A549 (cell line): ENCODE results near the gene PLXNA3.

ENCODE experiments used
- CEBPB ChIP-seq, 2 experiments: fragments of >200 bp in 1 of 2; sonication (Bioruptor Twin) in 1 of 2; formaldehyde crosslinking in 1 of 2; IDR thresholded peaks; 2 replicates each; pipeline ENCODE4 v1.6.1; 2012 to 2016
- CHD2 ChIP-seq: fragments of 150-350 bp; IDR thresholded peaks from 2 replicates; pipeline ENCODE4 v1.6.1; 2014; ENCODE audit warnings: low read length; ENCODE audit not compliant: partially characterized antibody
- CTCF ChIP-seq: fragments of >200 bp; sonication (Bioruptor Twin); formaldehyde crosslinking; IDR thresholded peaks from 3 replicates; pipeline ENCODE4 v1.5.1; 2016
- EP300 ChIP-seq, 2 experiments: fragments of >200 bp; sonication (Bioruptor Twin); formaldehyde crosslinking; IDR thresholded peaks; 2 replicates in 1 of 2; 3 replicates in 1 of 2; pipeline ENCODE4 v1.6.1; 2016 to 2017
- GATA3 ChIP-seq: IDR thresholded peaks from 2 replicates; pipeline ENCODE4 v1.6.1; 2012; ENCODE audit warnings: borderline replicate concordance
- JUN ChIP-seq, 2 experiments: fragments of >200 bp; sonication (Bioruptor Twin); formaldehyde crosslinking; IDR thresholded peaks; 2 replicates in 1 of 2; 3 replicates in 1 of 2; pipeline ENCODE4 v1.6.1; 2016 to 2017
- MAZ ChIP-seq: fragments of 150-350 bp; IDR thresholded peaks from 2 replicates; pipeline ENCODE4 v1.6.1; 2014; ENCODE audit warnings: antibody characterized with exemption, low read depth, low read length, borderline replicate concordance
- PHF8 ChIP-seq: fragments of 200-600 bp; sonication (generic); IDR thresholded peaks from 2 replicates; pipeline ENCODE4 v1.6.1; 2016; ENCODE audit warnings: low read depth, mild to moderate bottlenecking, antibody characterized with exemption, moderate library complexity, borderline replicate concordance
- POLR2A ChIP-seq: IDR thresholded peaks from 2 replicates; pipeline ENCODE4 v1.6.1; 2012; ENCODE audit warnings: mild to moderate bottlenecking, low read length
- RAD21 ChIP-seq, 2 experiments: fragments of >200 bp in 1 of 2; sonication (Bioruptor Twin) in 1 of 2; formaldehyde crosslinking in 1 of 2; IDR thresholded peaks in 1 of 2; conservative IDR thresholded peaks in 1 of 2; 2 replicates in 1 of 2; 3 replicates in 1 of 2; pipeline ENCODE4 v1.6.1; 2012 to 2018; ENCODE audit warnings: inconsistent platforms in 1 of 2
- RFX5 ChIP-seq: fragments of 450-650 bp; IDR thresholded peaks from 2 replicates; pipeline ENCODE4 v1.7.1; 2014; ENCODE audit warnings: antibody characterized with exemption, mild to moderate bottlenecking, moderate library complexity
- SREBF2 ChIP-seq: fragments of 450-650 bp; IDR thresholded peaks from 2 replicates; pipeline ENCODE4 v1.6.1; 2014; ENCODE audit warnings: mild to moderate bottlenecking, moderate library complexity
- TP53 ChIP-seq: fragments of 250-450 bp; sonication (Bioruptor Pico); IDR thresholded peaks from 2 replicates; pipeline ENCODE4 v1.5.0; 2021; ENCODE audit warnings: mild to moderate bottlenecking, moderate library complexity
- TF ChIP-seq, protein P1 (sequence below): fragments of 200-600 bp; sonication (generic); IDR thresholded peaks from 2 replicates; pipeline ENCODE4 v1.6.1; 2016; ENCODE audit warnings: antibody characterized with exemption, mild to moderate bottlenecking, moderate library complexity

DNA sequence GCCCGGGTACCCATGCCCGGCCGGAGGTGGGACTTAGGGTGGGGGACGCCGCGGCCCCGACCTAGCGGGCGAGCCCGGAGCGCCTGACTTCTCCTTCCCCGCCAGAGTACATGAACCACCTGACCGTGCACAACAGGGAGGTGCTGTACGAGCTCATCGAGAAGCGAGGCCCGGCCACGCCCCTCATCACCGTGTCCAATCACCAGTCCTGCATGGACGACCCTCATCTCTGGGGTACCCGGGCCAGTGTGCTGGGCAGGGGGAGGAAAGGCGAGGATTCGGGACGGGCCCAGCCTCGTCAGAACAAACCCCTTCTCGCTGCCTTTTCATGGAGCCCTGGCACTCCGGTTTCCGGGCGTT lies 46.1 kb upstream of the PLXNA3 start:
- no peak for TF ChIP-seq PHF8
- TF ChIP-seq POLR2A: peak; percentile 53
- no peak for TF ChIP-seq CTCF
- no peak for TF ChIP-seq CHD2
- TF ChIP-seq, protein P1, sequence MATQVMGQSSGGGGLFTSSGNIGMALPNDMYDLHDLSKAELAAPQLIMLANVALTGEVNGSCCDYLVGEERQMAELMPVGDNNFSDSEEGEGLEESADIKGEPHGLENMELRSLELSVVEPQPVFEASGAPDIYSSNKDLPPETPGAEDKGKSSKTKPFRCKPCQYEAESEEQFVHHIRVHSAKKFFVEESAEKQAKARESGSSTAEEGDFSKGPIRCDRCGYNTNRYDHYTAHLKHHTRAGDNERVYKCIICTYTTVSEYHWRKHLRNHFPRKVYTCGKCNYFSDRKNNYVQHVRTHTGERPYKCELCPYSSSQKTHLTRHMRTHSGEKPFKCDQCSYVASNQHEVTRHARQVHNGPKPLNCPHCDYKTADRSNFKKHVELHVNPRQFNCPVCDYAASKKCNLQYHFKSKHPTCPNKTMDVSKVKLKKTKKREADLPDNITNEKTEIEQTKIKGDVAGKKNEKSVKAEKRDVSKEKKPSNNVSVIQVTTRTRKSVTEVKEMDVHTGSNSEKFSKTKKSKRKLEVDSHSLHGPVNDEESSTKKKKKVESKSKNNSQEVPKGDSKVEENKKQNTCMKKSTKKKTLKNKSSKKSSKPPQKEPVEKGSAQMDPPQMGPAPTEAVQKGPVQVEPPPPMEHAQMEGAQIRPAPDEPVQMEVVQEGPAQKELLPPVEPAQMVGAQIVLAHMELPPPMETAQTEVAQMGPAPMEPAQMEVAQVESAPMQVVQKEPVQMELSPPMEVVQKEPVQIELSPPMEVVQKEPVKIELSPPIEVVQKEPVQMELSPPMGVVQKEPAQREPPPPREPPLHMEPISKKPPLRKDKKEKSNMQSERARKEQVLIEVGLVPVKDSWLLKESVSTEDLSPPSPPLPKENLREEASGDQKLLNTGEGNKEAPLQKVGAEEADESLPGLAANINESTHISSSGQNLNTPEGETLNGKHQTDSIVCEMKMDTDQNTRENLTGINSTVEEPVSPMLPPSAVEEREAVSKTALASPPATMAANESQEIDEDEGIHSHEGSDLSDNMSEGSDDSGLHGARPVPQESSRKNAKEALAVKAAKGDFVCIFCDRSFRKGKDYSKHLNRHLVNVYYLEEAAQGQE: no peak
- no peak for TF ChIP-seq RFX5
- TF ChIP-seq SREBF2: no peak
- no peak for TF ChIP-seq CEBPB (IDR thresholded peaks at IDR 0.05)
- no peak for TF ChIP-seq EP300 (IDR thresholded peaks at IDR 0.05)
- no peak for TF ChIP-seq MAZ
- no peak for TF ChIP-seq TP53
- no peak for TF ChIP-seq JUN (IDR thresholded peaks at IDR 0.05)
- no peak for TF ChIP-seq GATA3
- no peak for TF ChIP-seq RAD21 (conservative IDR thresholded peaks at IDR 0.05 in 1 of 2, IDR thresholded peaks at IDR 0.05 in 1 of 2)
